ENCODE data around the gene MKRN2. TPM values are rescaled to one million over a fixed set of nuclear protein-coding genes. Genes with fewer than 3 reads are reported as not detected.

The MKRN2 gene
- 37.0 and 41.9 TPM in 2 replicates for total RNA-seq

GRCh38 chr3:12556690-12557472 is at the start of gene MKRN2:
TSS of gene MKRN2 (plus strand) at chr3:12557087. CDS start at chr3:12557151, 64 bp downstream.

GRCh38 chr3:12545473-12545791 is 11.5 kb upstream of the MKRN2 start, which contains the start of gene MKRN2OS:
TSS of gene MKRN2OS (minus strand) at chr3:12545499. CDS start at chr3:12545464, 35 bp downstream.

Other genes starting within 250 kb of the MKRN2 start
- 15.9 and 19.3 TPM in 2 replicates for gene TSEN2, start 72.6 kb upstream of the MKRN2 start, total RNA-seq
- not detected in 2 replicates for gene MKRN2OS, start 11.6 kb upstream of the MKRN2 start, total RNA-seq
- 72.2 and 75.8 TPM in 2 replicates for gene RAF1, start 107.0 kb downstream of the MKRN2 start, total RNA-seq
- 0.34 TPM in 1 of 2 replicates, not detected in the other for gene TMEM40, start 202.2 kb downstream of the MKRN2 start, total RNA-seq
- gene CAND2, start 239.6 kb downstream of the MKRN2 start, total RNA-seq, result 6.6 and 7.4 TPM in 2 replicates